GM18951 (cell line): Measurements from ENCODE around the gene VWA5B1.

Experiments
- POLR2A ChIP-seq: IDR thresholded peaks from 4 replicates; pipeline ENCODE4 v1.6.1; 2011; ENCODE audit warnings: mild to moderate bottlenecking; ENCODE audit not compliant: insufficient read length, insufficient read depth; ENCODE audit errors: extremely low read depth
- in situ Hi-C: fragments of 300-500 bp; cut with MboI; formaldehyde crosslinking; loops from one replicate; pipeline ENCODE4 v1.12.0; 2022; ENCODE audit warnings: low sequenced_read_pairs, mixed read lengths, inconsistent platforms; ENCODE audit not compliant: unreplicated experiment

VWA5B1 gene

GRCh38 chr1:20398744-20399143 lies 108.1 kb downstream of the VWA5B1 start:
- no peak for TF ChIP-seq POLR2A
- in situ Hi-C loops = no loop called here

DNA sequence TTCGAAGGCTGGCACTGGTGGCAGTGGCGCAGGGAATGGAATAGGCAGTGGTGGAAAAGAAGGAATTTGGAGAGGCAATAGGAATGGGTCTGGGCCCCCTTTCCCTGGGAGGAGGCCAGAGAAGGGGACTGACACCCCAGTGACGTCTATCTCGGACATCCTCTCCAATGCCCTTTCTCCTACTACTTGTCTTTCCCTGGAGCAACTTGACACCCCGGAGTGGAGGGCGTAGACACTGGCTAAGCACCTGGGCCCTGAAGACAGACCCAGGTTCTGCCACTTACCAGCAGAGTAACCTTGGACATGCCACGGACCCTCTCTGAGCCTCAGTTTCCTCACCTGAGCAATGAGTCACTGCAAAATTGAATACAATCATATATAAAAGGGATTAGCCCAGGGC lies 108.5 kb downstream of the VWA5B1 start:
- in situ Hi-C loops = no loop called here
- TF ChIP-seq POLR2A = no peak

- TF ChIP-seq POLR2A = no peak
Observed at GRCh38 chr1:20399606-20400180, 109.0 kb downstream of the VWA5B1 start.

DNA sequence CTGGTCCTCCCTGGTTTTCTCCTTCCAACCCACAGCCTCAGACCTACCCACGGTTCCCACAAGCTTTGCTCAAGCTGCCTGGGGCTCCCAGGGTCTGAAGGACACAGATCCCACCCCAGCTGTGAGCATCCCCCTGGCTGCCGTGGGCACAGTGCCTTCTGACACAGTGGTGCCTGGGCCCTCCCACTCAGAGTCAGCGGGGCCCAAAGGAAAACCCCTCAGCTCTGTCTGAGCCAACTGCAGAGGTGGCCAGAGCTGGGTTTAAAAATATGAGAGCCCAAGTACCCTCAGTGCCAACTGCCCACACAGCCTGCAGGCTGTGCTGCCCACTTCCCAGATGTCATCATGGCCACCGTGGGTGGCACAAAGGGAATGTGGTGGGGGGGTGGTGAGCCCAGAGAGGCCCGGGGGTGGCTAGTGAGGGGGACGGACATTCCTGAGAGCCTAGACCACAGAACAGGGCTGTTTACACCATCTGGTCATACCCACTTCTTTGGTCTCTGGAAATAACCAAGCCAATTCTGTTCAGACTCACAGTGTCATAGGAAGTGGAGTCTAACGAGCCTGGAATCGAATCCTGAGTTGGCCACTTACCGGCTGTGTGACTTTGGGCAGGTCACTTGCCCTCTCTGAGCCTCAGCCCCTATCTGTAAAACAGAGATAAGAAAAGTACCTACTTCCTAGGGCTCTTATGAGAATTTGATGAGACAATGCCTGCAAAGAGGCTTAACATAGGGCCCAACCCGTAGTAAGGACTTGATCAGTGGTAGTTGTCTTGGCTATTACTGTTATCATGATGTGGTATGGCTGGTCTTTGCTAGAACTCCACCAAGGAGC lies 109.9 kb downstream of the VWA5B1 start:
- in situ Hi-C loops = no loop called here
- no peak for TF ChIP-seq POLR2A

More at GRCh38 chr1:20399606-20400180, 109.0 kb downstream of the VWA5B1 start:
- in situ Hi-C loops = no loop called here

DNA sequence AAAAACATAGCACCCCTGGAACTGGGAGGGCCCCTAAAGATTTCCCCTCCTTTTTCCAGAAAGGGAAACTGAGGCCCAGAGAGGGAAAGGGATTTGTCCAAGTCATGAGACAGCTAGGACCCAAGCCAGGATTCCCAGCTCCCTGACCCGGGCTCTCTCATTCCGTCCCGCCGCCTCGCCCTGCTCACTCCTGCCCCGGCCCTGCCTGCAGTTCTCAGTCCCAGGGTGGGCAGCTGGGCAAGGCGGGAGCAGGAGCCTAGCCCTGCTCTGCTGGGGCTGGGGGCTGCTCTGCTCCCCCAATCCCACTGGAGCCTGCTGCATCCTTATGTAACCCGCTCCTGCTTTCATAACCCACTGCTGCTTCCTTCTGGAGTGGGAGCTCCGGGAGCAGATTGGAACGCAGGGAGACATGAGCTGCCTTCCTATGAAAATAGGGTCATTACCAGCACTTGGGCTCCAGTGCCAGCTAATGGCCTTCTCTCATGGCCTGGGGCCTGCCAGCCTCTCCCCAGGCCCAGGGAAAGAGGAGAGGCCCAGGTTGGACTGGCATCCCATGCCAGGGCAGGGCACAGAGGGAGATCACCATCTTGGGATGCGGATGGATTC lies 110.8 kb downstream of the VWA5B1 start:
- no peak for TF ChIP-seq POLR2A
- in situ Hi-C loops = no loop called here

GRCh38 chr1:20402585-20403422 lies 112.1 kb downstream of the VWA5B1 start:
- in situ Hi-C loops = no loop called here
- TF ChIP-seq POLR2A = no peak

- in situ Hi-C loops = no loop called here
- TF ChIP-seq POLR2A = no peak
Observed at GRCh38 chr1:20403423-20404145, 112.9 kb downstream of the VWA5B1 start.

GRCh38 chr1:20404466-20404865 lies 113.8 kb downstream of the VWA5B1 start:
- in situ Hi-C loops = no loop called here
- no peak for TF ChIP-seq POLR2A
